GM19467 (cell line): ENCODE data around the gene RABEP2.
"Not testable (repeated sequence)": the region's sequence is repeated elsewhere in the genome, so short reads cannot be mapped to it uniquely, and the experiment has no call there.

Source experiments
- ATAC-seq: cut with Tn5 transposase; IDR thresholded peaks from one replicate; pipeline ENCODE4 v1.9.1; 2021; ENCODE audit warnings: mild to moderate bottlenecking, moderate library complexity; ENCODE audit not compliant: unreplicated experiment

Gene RABEP2

DNA sequence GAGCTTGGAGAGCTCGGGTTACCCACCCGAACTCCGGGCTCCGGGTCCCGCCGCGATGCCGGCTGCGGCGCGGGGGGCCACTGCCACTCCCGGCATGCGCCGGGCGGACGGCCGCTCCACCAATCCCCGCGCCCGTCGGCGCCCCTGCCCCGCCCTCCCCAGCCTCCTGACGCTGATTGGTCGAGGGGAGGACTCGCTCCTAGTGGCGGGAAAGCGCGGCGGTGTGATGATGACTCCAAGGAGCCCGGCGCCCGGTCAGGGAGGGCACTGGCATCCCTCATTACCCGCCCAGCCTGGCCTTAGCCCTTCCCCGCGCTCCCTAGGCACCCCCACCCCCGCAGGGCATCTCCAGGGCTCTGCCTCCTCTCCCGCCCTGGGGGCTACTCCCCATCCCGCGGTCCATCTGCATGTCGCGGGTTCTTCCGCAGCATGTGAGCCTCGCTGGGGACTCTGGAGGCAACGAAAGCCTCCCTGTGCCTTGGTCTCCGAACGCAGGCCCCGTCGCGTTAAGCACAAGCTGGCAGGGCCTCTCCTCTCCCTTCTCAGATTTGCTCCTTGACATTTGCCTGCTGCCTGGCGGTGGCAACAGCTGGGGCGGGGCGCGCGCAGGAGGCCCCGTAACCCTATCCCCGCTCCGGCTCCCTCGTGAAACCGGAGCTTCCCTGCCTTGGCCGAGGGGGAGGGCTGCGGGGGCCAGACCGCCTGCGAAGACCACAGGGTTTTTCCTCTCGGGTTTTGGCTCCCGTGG, 45.0 kb downstream of the RABEP2 start:
- ATAC-seq, result peak; percentile 71

DNA sequence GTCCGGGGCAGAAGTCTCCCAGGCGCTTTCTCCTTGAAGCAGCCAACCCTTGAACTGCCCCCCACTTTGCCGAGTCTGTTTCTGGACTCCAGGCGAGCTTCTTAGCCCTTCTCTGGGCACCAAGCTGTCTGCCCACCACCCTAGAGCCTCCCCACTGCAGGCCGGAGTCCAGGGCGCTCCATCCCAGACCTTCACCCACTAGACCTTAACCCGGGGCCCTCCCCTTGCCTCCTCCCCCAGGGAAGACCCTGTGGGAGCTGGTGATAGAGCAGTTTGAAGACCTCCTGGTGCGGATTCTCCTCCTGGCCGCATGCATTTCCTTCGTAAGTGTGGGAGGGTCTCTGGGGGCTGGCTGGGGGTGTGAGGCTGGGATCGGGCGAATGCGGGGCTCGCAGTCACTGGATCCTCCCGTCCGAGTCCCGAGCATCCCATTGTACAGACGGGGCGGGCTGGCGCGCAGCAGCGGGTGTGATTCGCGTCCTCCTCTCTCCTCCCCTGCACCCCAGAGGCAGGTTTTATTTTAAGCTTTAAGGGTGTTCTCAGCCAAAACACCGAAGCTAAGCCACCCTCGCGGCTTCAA, 45.7 kb downstream of the RABEP2 start:
- no peak for ATAC-seq

DNA sequence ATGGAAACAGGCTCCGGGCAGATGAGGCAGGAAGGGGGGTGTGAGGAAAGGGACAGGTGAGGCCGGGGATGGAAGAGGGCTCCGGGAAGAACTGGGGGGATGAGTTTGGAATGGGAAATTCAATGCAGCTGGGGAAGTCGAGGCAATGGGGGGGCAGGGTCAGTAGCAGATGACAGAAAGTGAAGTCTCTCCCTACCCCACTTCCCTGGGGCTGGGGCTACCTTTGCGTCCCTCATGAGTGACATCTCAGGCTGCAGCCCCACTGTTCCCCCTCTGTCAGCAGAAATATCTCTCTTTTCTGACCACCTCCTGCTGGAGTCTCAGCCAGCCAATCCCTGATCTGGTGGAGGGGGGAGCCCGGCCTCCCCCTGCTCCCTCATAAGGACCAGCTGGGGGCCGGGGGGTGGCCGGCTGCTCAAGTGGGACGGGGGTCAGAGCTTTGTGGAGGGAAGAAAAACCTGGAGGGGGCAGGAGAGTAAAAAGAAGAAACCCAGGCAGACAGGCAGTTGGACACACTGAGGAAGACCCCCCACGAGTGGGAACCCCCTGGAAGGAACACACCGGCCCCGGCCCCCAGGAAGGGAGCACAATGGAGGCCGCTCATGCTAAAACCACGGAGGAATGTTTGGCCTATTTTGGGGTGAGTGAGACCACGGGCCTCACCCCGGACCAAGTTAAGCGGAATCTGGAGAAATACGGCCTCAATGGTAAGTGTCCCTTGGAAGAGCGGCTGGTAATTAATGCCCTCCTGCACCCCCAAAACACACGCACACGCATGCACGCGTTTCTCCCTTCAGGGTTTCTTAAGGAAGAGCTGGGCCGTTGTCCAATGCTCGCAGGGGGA, 46.7 kb downstream of the RABEP2 start, which contains the start of gene ATP2A1:
ATP2A1 (plus strand) TSS at position 406 of the 844 bp plus-strand sequence; CDS start at position 590, 184 bp downstream.
- ATAC-seq, result no peak

GRCh38 chr16:28877655-28878000, 47.4 kb downstream of the RABEP2 start:
- ATAC-seq, result no peak

DNA sequence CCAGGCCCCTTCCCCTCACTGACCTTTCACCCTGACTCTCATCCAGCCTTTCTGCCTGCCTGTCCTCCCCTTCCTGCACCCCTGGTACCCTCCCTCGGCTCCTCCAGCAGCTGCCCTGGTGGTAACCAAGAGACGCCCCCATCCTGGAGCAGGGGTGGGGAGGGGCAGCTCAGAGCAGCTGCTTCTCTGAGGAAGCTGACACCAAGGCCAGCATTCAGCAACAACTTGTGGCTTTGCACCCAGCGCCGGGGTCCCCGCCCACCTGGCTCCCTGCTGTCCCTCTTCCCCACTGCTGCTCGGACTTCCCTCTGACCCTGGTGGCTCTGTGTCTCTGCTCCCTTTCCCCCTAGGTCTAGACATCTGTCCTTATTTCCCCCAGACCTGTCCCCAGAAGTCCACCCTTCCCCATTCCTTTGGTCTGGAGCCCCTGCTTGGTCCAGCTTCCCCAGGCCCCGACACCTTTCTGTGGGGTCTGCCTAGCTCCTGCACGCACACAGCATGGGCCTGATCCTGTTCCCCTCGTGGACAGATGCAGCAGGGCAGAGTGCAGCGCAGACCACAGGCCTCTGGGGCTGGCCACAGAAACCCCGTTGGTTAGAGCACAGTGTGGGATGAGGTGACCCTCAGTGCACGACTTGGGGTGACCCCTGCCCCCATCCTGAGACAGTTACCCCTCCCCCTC, 47.9 kb downstream of the RABEP2 start:
- no peak for ATAC-seq

DNA sequence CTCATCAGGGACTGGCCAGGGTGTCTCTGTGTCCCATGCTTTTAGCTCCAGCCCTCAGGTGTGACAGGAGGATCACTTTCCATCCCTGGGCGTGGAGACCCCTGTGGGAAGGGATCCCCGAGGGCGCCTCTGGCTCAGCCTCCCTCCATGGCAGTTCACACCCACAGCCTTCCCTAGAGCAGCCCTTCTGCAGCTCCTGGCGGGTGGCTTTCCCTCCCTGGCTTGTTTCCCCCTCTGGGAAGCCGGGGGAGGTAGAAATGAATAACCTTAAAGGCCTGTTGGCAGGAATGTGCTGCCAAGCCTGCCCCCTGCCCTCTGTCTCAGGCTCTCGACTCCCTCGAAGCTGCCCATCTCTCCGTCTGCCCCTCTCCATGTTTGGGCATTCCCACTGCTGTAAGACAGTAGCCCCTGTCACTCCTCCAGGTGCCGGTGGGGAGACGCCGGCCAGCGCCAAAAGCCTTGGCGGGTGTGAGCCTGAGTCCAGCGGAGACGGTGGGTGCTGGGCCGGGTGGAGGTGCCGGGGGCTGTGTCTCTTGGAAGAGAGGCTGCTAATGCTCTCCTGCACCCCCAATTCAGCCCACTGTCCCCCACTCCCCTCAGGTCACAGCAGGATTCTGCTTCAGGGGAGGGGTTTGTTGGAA, 48.9 kb downstream of the RABEP2 start:
- ATAC-seq, result no peak

- ATAC-seq, result no peak
Measured at GRCh38 chr16:28875134-28876018, 49.7 kb downstream of the RABEP2 start.

DNA sequence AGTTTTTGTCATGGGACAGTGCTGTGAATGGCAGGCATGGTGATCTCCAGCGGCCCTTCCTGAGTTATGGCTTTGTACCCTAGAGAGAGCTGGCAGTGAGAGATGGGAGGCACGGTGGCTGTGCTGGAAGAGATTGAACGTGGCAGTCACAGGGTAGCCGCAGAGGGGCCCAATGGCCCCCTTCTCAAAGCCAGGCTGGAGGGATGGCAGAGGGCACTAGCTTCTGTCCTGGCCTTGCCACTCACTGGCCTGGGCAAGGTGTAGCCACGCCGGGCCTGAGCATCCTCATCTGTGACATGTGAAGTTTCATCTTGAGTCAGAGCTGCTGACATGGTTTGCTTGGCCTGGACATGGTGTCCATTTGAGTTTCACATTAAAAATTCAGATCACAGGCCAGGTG, 50.6 kb downstream of the RABEP2 start:
- no peak for ATAC-seq

- ATAC-seq, result no peak
Measured at GRCh38 chr16:28873543-28874201, 51.4 kb downstream of the RABEP2 start.

DNA sequence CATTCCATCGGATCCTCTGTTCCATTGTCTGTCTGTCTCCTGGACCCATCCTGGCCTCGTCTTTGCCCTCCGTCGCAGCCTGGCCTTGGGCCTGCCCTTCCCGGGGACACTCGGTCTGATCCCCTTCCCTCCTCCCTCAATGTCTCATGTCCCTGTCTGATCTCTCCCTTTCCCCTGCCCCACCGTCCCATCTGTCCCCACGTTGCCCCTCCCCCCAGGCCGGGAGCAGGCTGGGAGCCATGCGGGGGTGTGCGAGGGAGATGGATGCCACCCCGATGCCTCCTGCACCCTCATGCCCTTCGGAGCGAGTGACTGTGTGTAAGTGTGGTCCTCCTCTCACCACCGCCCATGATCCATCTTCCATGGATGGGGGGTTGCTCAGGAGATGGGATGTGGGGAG, 52.1 kb downstream of the RABEP2 start:
- ATAC-seq, result no peak

DNA sequence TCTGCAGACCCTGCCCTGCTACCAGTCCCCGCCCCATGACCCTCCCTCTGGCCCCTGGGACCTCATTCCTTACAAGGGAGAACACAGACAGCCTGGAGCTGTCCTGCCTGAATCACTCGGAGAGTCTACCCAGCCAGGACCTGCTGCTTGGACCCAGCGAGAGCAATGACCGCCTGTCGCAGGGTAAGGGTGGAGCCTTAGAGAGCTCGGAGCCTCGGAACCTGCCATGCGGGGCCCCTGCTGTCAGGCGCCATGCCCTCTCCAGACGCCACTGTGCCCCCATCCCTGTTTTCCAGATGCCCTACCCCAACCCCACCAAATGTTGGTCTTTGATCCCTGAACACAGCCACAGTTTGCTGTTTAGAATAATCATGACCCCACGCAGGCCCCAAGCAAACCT, 55.8 kb downstream of the RABEP2 start:
- no peak for ATAC-seq

DNA sequence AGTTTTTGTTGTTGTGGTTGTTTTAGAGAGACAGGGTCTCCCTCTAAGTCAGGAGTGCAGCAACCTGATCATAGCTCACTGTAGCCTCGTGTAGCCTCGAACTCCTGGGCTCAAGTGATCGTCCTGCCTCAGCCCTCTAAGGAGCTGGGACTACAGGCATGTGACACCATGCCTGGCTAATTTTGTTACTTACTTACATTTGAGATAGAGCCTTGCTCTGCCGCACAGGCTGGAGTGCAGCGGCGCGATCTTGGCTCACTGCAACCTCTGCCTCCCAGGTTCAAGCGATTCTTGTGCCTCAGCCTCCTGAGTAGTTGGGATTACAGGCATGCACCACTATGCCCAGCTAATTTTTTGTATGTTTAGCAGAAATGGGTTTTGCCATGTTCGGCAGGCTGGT, 57.4 kb downstream of the RABEP2 start:
- not testable (repeated sequence) for ATAC-seq

GRCh38 chr16:28867241-28867640, 57.8 kb downstream of the RABEP2 start:
- ATAC-seq, result no peak

DNA sequence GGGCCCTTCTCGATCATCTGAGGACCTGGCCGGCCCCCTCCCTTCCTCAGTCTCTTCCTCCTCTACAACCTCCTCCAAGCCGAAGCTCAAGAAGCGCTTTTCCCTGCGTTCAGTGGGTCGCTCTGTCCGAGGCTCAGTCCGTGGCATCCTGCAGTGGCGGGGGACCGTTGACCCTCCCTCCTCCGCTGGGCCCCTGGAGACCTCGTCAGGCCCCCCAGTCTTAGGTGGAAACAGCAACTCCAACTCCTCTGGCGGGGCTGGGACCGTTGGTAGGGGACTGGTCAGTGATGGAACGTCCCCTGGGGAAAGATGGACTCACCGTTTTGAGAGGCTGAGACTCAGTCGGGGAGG, 58.6 kb downstream of the RABEP2 start:
- no peak for ATAC-seq

DNA sequence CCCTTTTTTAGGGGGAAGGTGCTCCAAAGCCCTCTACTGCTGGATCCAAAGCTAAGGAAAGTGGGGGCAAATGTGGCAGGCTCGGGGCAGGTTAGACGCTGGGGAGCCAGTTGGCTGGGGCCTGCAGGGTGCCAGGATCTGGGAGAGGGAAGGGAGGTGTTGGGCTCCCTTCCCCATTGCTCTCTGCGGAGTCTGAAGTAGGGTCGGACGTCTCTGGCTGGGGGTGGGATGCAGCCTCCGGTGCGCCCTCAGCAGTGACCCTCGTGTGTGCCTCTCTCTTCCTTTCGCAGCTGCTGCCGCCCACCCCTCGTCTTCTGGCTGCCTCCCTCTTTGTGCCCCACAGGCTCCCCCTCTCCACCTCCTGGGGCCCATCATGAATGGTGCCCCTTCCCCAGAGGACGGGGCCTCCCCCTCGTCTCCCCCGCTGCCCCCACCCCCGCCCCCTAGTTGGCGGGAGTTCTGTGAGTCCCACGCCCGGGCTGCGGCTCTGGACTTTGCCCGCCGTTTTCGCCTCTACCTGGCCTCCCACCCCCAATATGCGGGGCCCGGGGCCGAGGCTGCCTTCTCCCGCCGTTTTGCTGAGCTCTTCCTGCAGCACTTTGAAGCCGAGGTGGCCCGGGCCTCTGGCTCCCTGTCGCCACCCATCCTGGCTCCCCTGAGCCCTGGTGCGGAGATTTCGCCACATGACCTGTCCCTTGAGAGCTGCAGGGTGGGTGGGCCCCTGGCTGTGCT, 59.1 kb downstream of the RABEP2 start:
- ATAC-seq, result no peak

GRCh38 chr16:28865001-28865688, 59.9 kb downstream of the RABEP2 start:
- no peak for ATAC-seq

DNA sequence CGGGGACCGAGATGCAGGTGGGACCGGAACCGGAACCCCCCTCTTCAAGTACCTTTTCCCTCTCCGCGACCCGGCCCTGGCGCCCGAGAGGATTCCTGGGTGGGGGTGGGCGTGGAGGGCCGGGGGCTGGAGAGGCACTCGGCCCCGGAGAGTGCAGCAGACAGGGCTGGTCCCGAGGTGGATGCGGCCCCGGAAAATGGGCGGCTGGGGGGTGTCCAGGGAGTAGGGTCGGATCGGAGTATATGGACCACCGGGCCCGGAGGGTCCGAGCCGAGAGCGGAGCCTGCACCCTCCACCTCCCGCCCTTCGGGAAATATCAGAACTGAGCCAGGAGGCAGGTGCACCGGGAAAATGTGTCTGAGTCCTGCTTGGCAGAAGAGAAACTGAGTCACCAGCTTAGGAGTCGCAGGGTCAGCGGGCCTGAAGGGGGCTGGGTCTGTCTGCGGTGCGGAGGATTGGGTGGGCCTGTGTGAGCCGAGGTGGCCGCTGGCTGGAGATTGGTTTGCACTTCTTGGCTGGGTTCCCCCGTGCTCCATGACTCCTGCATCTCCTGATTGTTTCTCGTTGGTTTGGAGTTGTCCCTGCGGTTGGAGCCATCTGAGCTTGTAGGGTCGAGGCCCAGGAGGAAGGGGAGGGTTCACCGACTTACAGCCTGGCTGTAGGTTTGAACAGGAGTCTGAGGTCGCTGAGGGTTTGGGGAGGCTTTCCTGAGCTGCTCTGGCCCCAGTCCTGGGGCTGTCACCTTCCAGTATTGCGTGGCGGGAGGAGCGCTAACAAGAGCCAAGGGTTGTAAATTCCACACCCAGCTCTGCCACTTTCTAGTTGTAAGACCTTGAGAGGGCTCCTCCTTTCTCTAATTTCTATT, 60.9 kb downstream of the RABEP2 start:
- no peak for ATAC-seq
